Endothelial cell of umbilical vein (primary cell): ENCODE measurements around the gene FAM221B. TPM values are rescaled to one million over a fixed set of nuclear protein-coding genes. Genes with fewer than 3 reads are reported as not detected.

Source experiments
- BruUV-seq: library from RNA; stranded (reverse); fragments of 400-500 nt; replicated peaks from 2 replicates; lab custom pipeline; 2021; lab: Mats Ljungman, UMichigan
- CTCF ChIA-PET: fragments of 300-600, 350-600 bp; sonication (Branson Sonifier 250); formaldehyde crosslinking; loops from one replicate; lab custom pipeline; 2021; ENCODE audit warnings: antibody characterized with exemption, inconsistent platforms; lab: Charles Lee
- POLR2A ChIA-PET: fragments of 300-600, 350-600 bp; sonication (Branson Sonifier 250); formaldehyde crosslinking; loops from one replicate; lab custom pipeline; 2021; ENCODE audit warnings: antibody characterized with exemption, inconsistent platforms; lab: Charles Lee
- DNase-seq: peaks from one replicate; pipeline ENCODE4 v3.0.0-alpha.2; 2011; ENCODE audit warnings: low read depth, low spot score
- FAIRE-seq: peaks from 2 replicates; lab custom pipeline; 2011; peaks lifted over from hg19 to GRCh38; lab: Jason Lieb, UNC
- H2AFZ ChIP-seq: 2 replicates; pipeline ENCODE4 v1.6.0; 2012; ENCODE audit warnings: low read depth, low read length, control low read depth, inconsistent platforms
- H3K27ac ChIP-seq: 2 replicates; pipeline ENCODE4 v1.5.1; 2011; ENCODE audit warnings: low read depth, mild to moderate bottlenecking, control low read depth, low read length, moderate library complexity; ENCODE audit not compliant: insufficient read depth
- H3K27me3 ChIP-seq, 2 experiments: 2 replicates each; pipeline versions ENCODE4 v1.6.0 to v1.6.1; 2011; ENCODE audit warnings: low read length in 2 of 2, mixed read lengths in 1 of 2; ENCODE audit not compliant: control insufficient read depth in 2 of 2, insufficient read depth in 2 of 2
- H3K36me3 ChIP-seq, 2 experiments: 2 replicates in 1 of 2; 3 replicates in 1 of 2; pipeline ENCODE4 v1.5.1; 2011; ENCODE audit warnings: low read length in 2 of 2, mild to moderate bottlenecking in 1 of 2, moderate library complexity in 1 of 2; ENCODE audit not compliant: control insufficient read depth in 2 of 2, insufficient read depth in 2 of 2; ENCODE audit errors: extremely low read depth in 1 of 2
- H3K4me1 ChIP-seq: 3 replicates; pipeline ENCODE4 v1.5.1; 2011; ENCODE audit warnings: mild to moderate bottlenecking, low read length; ENCODE audit not compliant: control insufficient read depth, insufficient read depth; ENCODE audit errors: extremely low read depth
- H3K4me2 ChIP-seq: 2 replicates; pipeline ENCODE4 v1.6.1; 2011; ENCODE audit warnings: low read length, control low read depth, mixed read lengths; ENCODE audit not compliant: insufficient read depth
- H3K4me3 ChIP-seq, 3 experiments: fragments of 200-600 bp in 1 of 3; sonication (generic), shearing (Covaris generic) in 1 of 3; replicated peaks in 1 of 3; 2 replicates each; pipeline ENCODE4 v1.5.1; 2011 to 2016; ENCODE audit warnings: control low read depth in 3 of 3, low read length in 3 of 3, mild to moderate bottlenecking in 2 of 3, inconsistent platforms in 1 of 3, low read depth in 1 of 3, moderate library complexity in 1 of 3; ENCODE audit not compliant: insufficient read depth in 1 of 3
- H3K79me2 ChIP-seq: 2 replicates; pipeline ENCODE4 v1.6.0; 2012; ENCODE audit warnings: low read length, inconsistent platforms; ENCODE audit not compliant: control insufficient read depth, insufficient read depth
- H3K9ac ChIP-seq: replicated peaks from 2 replicates; pipeline ENCODE3; 2011; ENCODE audit warnings: low read length, control low read depth; ENCODE audit not compliant: insufficient read depth; ENCODE audit errors: extremely low read depth
- H3K9me1 ChIP-seq: replicated peaks from 3 replicates; pipeline ENCODE4 v1.6.0; 2011; ENCODE audit warnings: mild to moderate bottlenecking, low read length; ENCODE audit not compliant: control insufficient read depth, insufficient read depth; ENCODE audit errors: extremely low read depth
- H3K9me3 ChIP-seq: replicated peaks from 2 replicates; pipeline ENCODE4 v1.5.1; 2012; ENCODE audit warnings: low read length, inconsistent platforms; ENCODE audit not compliant: control insufficient read depth, insufficient read depth
- H4K20me1 ChIP-seq: replicated peaks from 2 replicates; pipeline ENCODE3; 2011; ENCODE audit warnings: mild to moderate bottlenecking, low read length; ENCODE audit not compliant: control insufficient read depth, insufficient read depth; ENCODE audit errors: extremely low read depth
- CTCF ChIP-seq, 2 donors: IDR thresholded peaks; 1 replicate in 1 of 2; 2 replicates in 1 of 2; pipeline ENCODE4 v1.5.1; 2011; ENCODE audit warnings: low read length in 2 of 2, mild to moderate bottlenecking in 2 of 2, moderate library complexity in 2 of 2, control low read depth in 1 of 2, inconsistent platforms in 1 of 2, low read depth in 1 of 2; ENCODE audit not compliant: insufficient read depth in 1 of 2; ENCODE audit errors: extremely low read depth in 1 of 2
- EZH2 ChIP-seq: IDR thresholded peaks from 2 replicates; pipeline ENCODE4 v1.6.1; 2012; ENCODE audit warnings: borderline replicate concordance, low read depth, mild to moderate bottlenecking, moderate library complexity, low read length, inconsistent platforms; ENCODE audit not compliant: severe bottlenecking
- FOS ChIP-seq: IDR thresholded peaks from 2 replicates; pipeline ENCODE4 v1.6.1; 2011; ENCODE audit warnings: mild to moderate bottlenecking, low read length, moderate library complexity, borderline replicate concordance; ENCODE audit not compliant: insufficient read depth
- GATA2 ChIP-seq: IDR thresholded peaks from 2 replicates; pipeline ENCODE4 v1.7.0; 2011; ENCODE audit warnings: low read depth, mild to moderate bottlenecking, moderate library complexity, mixed read lengths, low read length; ENCODE audit not compliant: insufficient read length, insufficient read depth
- JUN ChIP-seq: IDR thresholded peaks from 2 replicates; pipeline ENCODE4 v1.6.1; 2011; ENCODE audit warnings: borderline replicate concordance, low read depth; ENCODE audit not compliant: insufficient read length, insufficient read depth
- MAX ChIP-seq: IDR thresholded peaks from 2 replicates; pipeline ENCODE4 v1.6.1; 2011; ENCODE audit not compliant: insufficient read depth, insufficient read length
- MYC ChIP-seq: IDR thresholded peaks from one replicate; pipeline ENCODE4 v1.6.1; 2011; ENCODE audit warnings: mild to moderate bottlenecking, low read depth, low read length
- POLR2A ChIP-seq: IDR thresholded peaks from 2 replicates; pipeline ENCODE4 v1.6.1; 2012; ENCODE audit warnings: low read depth, mild to moderate bottlenecking, control low read depth, low read length
- POLR2AphosphoS5 ChIP-seq: IDR thresholded peaks from 2 replicates; pipeline ENCODE4 v1.6.1; 2012; ENCODE audit warnings: low read depth, mild to moderate bottlenecking, control low read depth, low read length, moderate library complexity; ENCODE audit not compliant: insufficient read depth
- dilution Hi-C: fragments of 300-500 bp; cut with MboI; formaldehyde crosslinking; loops from one replicate; pipeline ENCODE4 v1.15.0; 2019; ENCODE audit warnings: low sequenced_read_pairs; ENCODE audit not compliant: extremely low pct_ligation_motif_present
- intact Hi-C: fragments of 100-400 bp; cut with micrococcal nuclease; formaldehyde crosslinking; loops from one replicate; pipeline ENCODE4 v1.10.0; 2022
- polyA plus RNA-seq, 4 experiments: library from polyadenylated mRNA; depleted of rRNA in 3 of 4; stranded (reverse) in 3 of 4; unstranded in 1 of 4; fragments of >200 nt; gene quantifications; 2 replicates each; pipeline versions ENCODE4 v1.2.1 to v1.2.3, GENCODE V29; 2011 to 2012; ENCODE audit warnings: missing spikeins in 1 of 4
- total RNA-seq: library from RNA; stranded (reverse); gene quantifications from 2 replicates; pipeline ENCODE4 v1.2.3, GENCODE V29; 2021

Gene FAM221B
- total and polyA plus RNA-seq, 2 donors (not counting 3 experiments of a cell fraction or from before 2014, with no cell fraction given): not detected

GRCh38 chr9:35800530-35800929, 28.0 kb downstream of the FAM221B start:
- CTCF ChIA-PET: interaction anchor here (1.0 to 2.9 kb wide), 3 partner anchors 10 to 109 kb away, joined by 3 to 21 read pairs (median 5); partner anchors contain the start of gene SPAAR
- no peaks in the 10 kb centered on the region for H3K9me1 ChIP-seq
- dilution Hi-C loops: no loop called here
- H3K9me3 ChIP-seq: no peaks in the 10 kb centered on the region
- no peaks in the 10 kb centered on the region for H3K79me2 ChIP-seq
- no peak overlapping the region for H2AFZ ChIP-seq
- no peak overlapping the region for H3K4me2 ChIP-seq
- H3K36me3 ChIP-seq: no peaks in the 10 kb centered on the region
- H3K4me3 ChIP-seq: no peak overlapping the region
- H3K4me1 ChIP-seq: peaks cover 19% of the 10 kb centered on the region
- intact Hi-C loops: no loop called here
- no TSS peak for BruUV-seq
- DNase-seq (no peak), FAIRE-seq (no peak)
- H3K27ac ChIP-seq: no peak overlapping the region
- no peak overlapping the region for H3K9ac ChIP-seq
- POLR2A ChIA-PET: no interaction called here
- TF ChIP-seq EZH2 (no peak), JUN (no peak), GATA2 (no peak), CTCF (IDR thresholded peaks at IDR 0.05; ENCODE audit: extremely low read depth in 1 of 2, insufficient read depth in 1 of 2, low read depth in 1 of 2, low read length in 2 of 2) (no peak), MYC (no peak), POLR2A (no peak), FOS (no peak), POLR2AphosphoS5 (no peak), MAX (no peak)
- H3K27me3 ChIP-seq: no peaks in the 10 kb centered on the region
- H4K20me1 ChIP-seq: no peaks in the 10 kb centered on the region
